Measurements from ENCODE around the gene MVP. TPM values are rescaled to one million over a fixed set of nuclear protein-coding genes. Genes with fewer than 3 reads are reported as not detected.

The MVP gene
- total RNA-seq, 2 donors from 2014 or later = 86.1 to 180 TPM

DNA sequence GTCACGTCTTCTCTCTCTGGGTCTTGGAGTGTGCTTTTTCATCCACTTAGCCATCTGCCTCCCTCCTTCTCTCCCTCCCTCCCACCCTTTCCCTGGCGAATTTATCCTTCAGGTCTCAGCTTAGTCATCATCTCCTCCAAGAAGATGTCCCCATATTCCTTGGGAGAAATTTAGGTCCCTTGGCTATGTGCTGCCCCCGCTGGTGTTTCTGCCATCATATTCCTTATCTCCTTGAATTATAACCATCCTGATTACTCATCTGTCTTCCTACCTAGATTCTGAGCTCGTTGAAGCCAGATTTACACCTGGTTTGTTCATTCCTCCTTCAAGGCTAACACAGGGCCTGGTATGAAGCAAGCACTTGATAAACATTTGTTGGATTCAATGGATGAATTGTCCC is 74.1 kb downstream of the MVP start:
- Mint-ChIP-seq H3K27me3 (peaks cover 17 to 21% of the 10 kb centered on the region in 2 donors), H3K9me3 (no peaks in the 10 kb centered on the region), H3K36me3 (no peaks in the 10 kb centered on the region), H3K4me1 (ENCODE audit: low read depth in 2 of 2) (peaks cover 0 to 6% of the 10 kb centered on the region in 2 donors), H3K4me3 (no peak overlapping the region), H3K27ac (no peak overlapping the region)
- DNase-seq (ENCODE audit: low spot score) (no peak), ATAC-seq (no peak)

DNA sequence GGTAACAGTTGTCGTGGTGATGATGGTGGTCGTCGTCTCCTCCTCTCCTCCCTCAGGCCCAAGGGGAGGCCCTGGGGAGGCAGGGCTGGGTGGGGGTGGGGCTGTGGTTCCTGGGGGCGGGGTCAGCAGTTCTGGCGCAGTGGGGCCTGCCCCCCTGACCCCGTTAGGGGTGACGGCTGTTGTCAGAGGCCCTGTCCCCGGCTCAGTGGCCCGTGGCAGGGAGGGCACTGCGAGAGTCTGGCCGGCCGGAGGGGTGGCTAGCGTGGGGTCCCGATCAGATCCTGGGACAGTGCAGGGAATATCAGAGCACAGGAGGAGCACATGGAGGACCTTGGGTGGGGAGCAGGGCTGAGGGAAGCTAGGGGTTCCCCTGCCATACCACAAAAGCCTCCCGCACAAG is 76.6 kb downstream of the MVP start:
- no peaks in the 10 kb centered on the region for H3K36me3 Mint-ChIP-seq
- peaks cover 23 to 28% of the 10 kb centered on the region in 2 donors for H3K27me3 Mint-ChIP-seq
- peaks cover 7 to 13% of the 10 kb centered on the region in 2 donors for H3K4me1 Mint-ChIP-seq (ENCODE audit: low read depth in 2 of 2)
- no peak for ATAC-seq
- DNase-seq (ENCODE audit: low spot score) = no peak
- no peaks in the 10 kb centered on the region for H3K9me3 Mint-ChIP-seq
- no peak overlapping the region for H3K4me3 Mint-ChIP-seq
- H3K27ac Mint-ChIP-seq = no peak overlapping the region

DNA sequence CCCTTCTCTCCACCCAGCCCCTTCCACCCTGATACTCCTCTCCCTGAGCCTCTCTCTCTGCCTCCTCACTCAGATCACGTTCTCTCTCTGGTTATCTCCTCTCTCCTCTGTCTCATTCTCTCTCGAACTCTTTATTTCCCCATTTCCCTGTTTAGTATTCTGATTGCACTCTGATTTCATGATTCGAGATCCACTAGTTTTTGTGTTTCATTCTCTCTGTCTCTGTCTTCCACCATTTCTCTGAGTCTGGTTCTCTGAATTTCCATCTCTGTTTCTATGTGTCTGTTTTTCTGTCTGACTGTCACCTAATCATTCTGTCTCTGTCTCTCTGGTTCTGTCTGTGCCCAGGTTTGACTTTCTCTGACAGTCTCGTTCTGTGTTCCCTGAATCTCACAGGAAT is 77.1 kb downstream of the MVP start:
- peaks cover 7 to 13% of the 10 kb centered on the region in 2 donors for H3K4me1 Mint-ChIP-seq (ENCODE audit: low read depth in 2 of 2)
- no peak overlapping the region for H3K27ac Mint-ChIP-seq
- H3K36me3 Mint-ChIP-seq = no peaks in the 10 kb centered on the region
- H3K27me3 Mint-ChIP-seq = peaks cover 23 to 32% of the 10 kb centered on the region in 2 donors
- ATAC-seq (no peak), DNase-seq (ENCODE audit: low spot score) (no peak)
- no peaks in the 10 kb centered on the region for H3K9me3 Mint-ChIP-seq
- H3K4me3 Mint-ChIP-seq = no peak overlapping the region

Other genes with a start within 250 kb of the MVP start
- 100 to 1,000 TPM; 111 to 132 TPM for gene SPN, start 157.2 kb upstream of the MVP start, total RNA-seq
- 1 to 10 TPM; 3.3 to 5.6 TPM for gene QPRT, start 141.3 kb upstream of the MVP start, total RNA-seq
- 10 to 100 TPM; 15.1 to 17.9 TPM for gene C16orf54, start 74.5 kb upstream of the MVP start, total RNA-seq
- not detected for gene ZG16, start 42.2 kb upstream of the MVP start, total RNA-seq
- gene KIF22, start 29.7 kb upstream of the MVP start, total RNA-seq = 100 to 1,000 TPM in 1 of 2 donors, 10 to 100 TPM in 1; 63.4 to 174 TPM
- 100 to 1,000 TPM; 241 to 424 TPM for gene MAZ, start 13.9 kb upstream of the MVP start, total RNA-seq
- gene PRRT2, start 8.3 kb upstream of the MVP start, total RNA-seq = 1 to 10 TPM in 1 of 2 donors, under 1 TPM in 1; 0.98 to 2.8 TPM
- 10 to 100 TPM; 20.5 to 36.1 TPM for gene PAGR1, start 4.3 kb upstream of the MVP start, total RNA-seq
- 10 to 100 TPM; 60.1 to 62.9 TPM for gene CDIPT, start 42.8 kb downstream of the MVP start, total RNA-seq
- gene SEZ6L2, start 79.1 kb downstream of the MVP start, total RNA-seq = not detected
- 1 to 10 TPM in 1 of 2 donors, not detected in 1; 1.3 TPM for gene ASPHD1, start 80.0 kb downstream of the MVP start, total RNA-seq
- gene KCTD13, start 105.8 kb downstream of the MVP start, total RNA-seq = 10 to 100 TPM; 53.6 to 92.7 TPM
- 10 to 100 TPM; 44.3 to 51.6 TPM for gene TMEM219, start 141.6 kb downstream of the MVP start, total RNA-seq
- 10 to 100 TPM; 39.6 to 66.8 TPM for gene TAOK2, start 153.4 kb downstream of the MVP start, total RNA-seq
- 10 to 100 TPM; 30.0 to 40.8 TPM for gene HIRIP3, start 175.2 kb downstream of the MVP start, total RNA-seq
- gene INO80E, start 175.8 kb downstream of the MVP start, total RNA-seq = 100 to 1,000 TPM; 101 to 133 TPM
- not detected for gene DOC2A, start 190.6 kb downstream of the MVP start, total RNA-seq
- not detected for gene C16orf92, start 202.7 kb downstream of the MVP start, total RNA-seq
- gene TLCD3B, start 210.8 kb downstream of the MVP start, total RNA-seq = 1 to 10 TPM; 1.4 to 5.3 TPM
- gene ALDOA, start 245.3 kb downstream of the MVP start, total RNA-seq = 1,000 to 10,000 TPM; 1,789 to 1,983 TPM

Data from natural killer cell treated with Interleukin-12 subunit alpha and Interleukin-12 subunit beta and Interleukin-15 and Interleukin-18, amount 100 ng/mL, for 72 hours (primary cell).